OCI-LY3 (cell line): ENCODE data around the gene KLHL13.
"Not testable (repeated sequence)": the region's sequence is repeated elsewhere in the genome, so short reads cannot be mapped to it uniquely, and the experiment has no call there.

ENCODE experiments used
- H2AFZ ChIP-seq: fragments of 200-600, 300-600 bp; shearing (Covaris generic); 2 replicates; pipeline ENCODE4 v1.6.0; 2014; ENCODE audit warnings: antibody characterized with exemption, low read depth, low read length
- H3K27ac ChIP-seq: fragments of 200-600, 300-600 bp; sonication (generic); 2 replicates; pipeline ENCODE4 v1.5.1; 2014; ENCODE audit warnings: mild to moderate bottlenecking, low read length, moderate library complexity, mixed read lengths
- H3K27me3 ChIP-seq: fragments of 200-600, 300-600 bp; sonication (generic); 2 replicates; pipeline ENCODE4 v1.6.1; 2014; ENCODE audit warnings: low read depth, low read length, mixed read lengths
- H3K36me3 ChIP-seq: fragments of 200-600, 300-600 bp; sonication (generic); replicated peaks from 2 replicates; pipeline ENCODE3; 2014; ENCODE audit warnings: low read depth, low read length, mixed read lengths
- H3K4me1 ChIP-seq: fragments of 300-600, 200-600 bp; sonication (generic); 2 replicates; pipeline ENCODE4 v1.6.1; 2014; ENCODE audit warnings: low read length, mixed read lengths
- H3K4me2 ChIP-seq: fragments of 200-600, 300-600 bp; sonication (generic); 2 replicates; pipeline ENCODE4 v1.6.1; 2014; ENCODE audit warnings: low read length, mixed read lengths
- H3K4me3 ChIP-seq: fragments of 300-600, 200-600 bp; sonication (generic); 2 replicates; pipeline ENCODE4 v1.5.1; 2014; ENCODE audit warnings: antibody characterized with exemption, mild to moderate bottlenecking, low read length, moderate library complexity
- H3K79me2 ChIP-seq: fragments of 300-600, 200-600 bp; shearing (Covaris generic); 2 replicates; pipeline ENCODE4 v1.6.1; 2014; ENCODE audit warnings: mild to moderate bottlenecking, low read length, mixed read lengths
- H3K9ac ChIP-seq: fragments of 300-600, 200-600 bp; shearing (Covaris generic); 2 replicates; pipeline ENCODE4 v1.6.0; 2014; ENCODE audit warnings: mild to moderate bottlenecking, low read length, moderate library complexity
- H3K9me3 ChIP-seq: fragments of 200-600, 300-600 bp; shearing (Covaris generic); 2 replicates; pipeline ENCODE4 v1.6.1; 2014; ENCODE audit warnings: low read length, mixed read lengths; ENCODE audit not compliant: insufficient read depth
- H4K20me1 ChIP-seq: fragments of 200-600, 300-600 bp; sonication (generic); 2 replicates; pipeline ENCODE4 v1.6.1; 2016; ENCODE audit warnings: low read length, mixed read lengths; ENCODE audit not compliant: insufficient read depth
- CTCF ChIP-seq: fragments of 200-600, 300-600 bp; sonication (generic); IDR thresholded peaks from 2 replicates; pipeline ENCODE4 v1.5.1; 2014; ENCODE audit warnings: antibody characterized with exemption, low read length, low read depth
- EZH2phosphoT487 ChIP-seq: fragments of 200-600 bp; shearing (Covaris generic); IDR thresholded peaks from 2 replicates; pipeline ENCODE4 v1.6.1; 2018; ENCODE audit warnings: antibody characterized with exemption, mixed run types, low read depth

KLHL13 gene

GRCh38 chrX:118025226-118025625 lies 91.4 kb downstream of the KLHL13 start:
- no peak overlapping the region for H3K27ac ChIP-seq
- no peaks in the 10 kb centered on the region for H3K36me3 ChIP-seq
- no peaks in the 10 kb centered on the region for H4K20me1 ChIP-seq
- no peak overlapping the region for H3K4me3 ChIP-seq
- H3K27me3 ChIP-seq, result no peaks in the 10 kb centered on the region
- TF ChIP-seq EZH2phosphoT487, result no peak
- no peak for TF ChIP-seq CTCF
- H3K79me2 ChIP-seq, result no peaks in the 10 kb centered on the region
- no peak overlapping the region for H3K9ac ChIP-seq
- no peak overlapping the region for H3K4me2 ChIP-seq
- H3K4me1 ChIP-seq, result peaks cover 8% of the 10 kb centered on the region
- H3K9me3 ChIP-seq, result no peaks in the 10 kb centered on the region
- no peak overlapping the region for H2AFZ ChIP-seq

- Histone ChIP-seq H3K27ac (no peak overlapping the region), H3K4me3 (no peak overlapping the region), H3K36me3 (no peaks in the 10 kb centered on the region), H3K4me2 (no peak overlapping the region), H3K79me2 (no peaks in the 10 kb centered on the region), H3K9me3 (no peaks in the 10 kb centered on the region), H3K9ac (no peak overlapping the region), H2AFZ (no peak overlapping the region), H3K27me3 (no peaks in the 10 kb centered on the region), H3K4me1 (peaks cover 8% of the 10 kb centered on the region), H4K20me1 (no peaks in the 10 kb centered on the region)
- TF ChIP-seq EZH2phosphoT487, result no peak
Observed at GRCh38 chrX:118024482-118024881, 92.1 kb downstream of the KLHL13 start.

DNA sequence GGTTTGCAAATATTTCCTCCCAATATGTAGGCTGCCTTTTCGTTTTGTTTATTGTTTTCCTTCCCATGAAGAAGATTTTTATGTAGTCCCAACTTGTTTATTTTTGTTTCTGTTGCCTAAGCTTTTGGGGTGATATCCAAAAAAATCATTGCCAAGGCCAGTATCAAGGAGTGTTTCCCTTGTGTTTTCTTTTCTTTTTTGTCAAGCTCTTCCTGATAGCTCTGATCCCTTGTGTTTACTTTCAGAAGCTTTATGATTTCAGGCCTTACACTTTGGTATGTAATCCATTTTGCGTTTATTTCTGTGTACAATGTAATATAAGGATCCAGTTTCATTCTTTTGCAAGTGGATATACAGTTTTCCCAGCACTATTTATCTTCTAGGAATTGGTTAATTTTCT lies 93.9 kb downstream of the KLHL13 start:
- no peaks in the 10 kb centered on the region for H3K9me3 ChIP-seq
- H2AFZ ChIP-seq, result no peak overlapping the region
- no peaks in the 10 kb centered on the region for H4K20me1 ChIP-seq
- H3K4me3 ChIP-seq, result no peak overlapping the region
- no peaks in the 10 kb centered on the region for H3K27me3 ChIP-seq
- peaks cover 8% of the 10 kb centered on the region for H3K4me1 ChIP-seq
- H3K79me2 ChIP-seq, result no peaks in the 10 kb centered on the region
- H3K36me3 ChIP-seq, result no peaks in the 10 kb centered on the region
- no peak overlapping the region for H3K9ac ChIP-seq
- H3K4me2 ChIP-seq, result no peak overlapping the region
- H3K27ac ChIP-seq, result no peak overlapping the region
- TF ChIP-seq CTCF, result no peak
- no peak for TF ChIP-seq EZH2phosphoT487

GRCh38 chrX:118016422-118016821 lies 100.2 kb downstream of the KLHL13 start:
- no peak overlapping the region for H3K27ac ChIP-seq
- no peaks in the 10 kb centered on the region for H4K20me1 ChIP-seq
- H2AFZ ChIP-seq, result no peak overlapping the region
- no peak for TF ChIP-seq EZH2phosphoT487
- TF ChIP-seq CTCF, result no peak
- no peaks in the 10 kb centered on the region for H3K4me1 ChIP-seq
- H3K4me2 ChIP-seq, result no peak overlapping the region
- H3K36me3 ChIP-seq, result no peaks in the 10 kb centered on the region
- H3K79me2 ChIP-seq, result no peaks in the 10 kb centered on the region
- no peak overlapping the region for H3K9ac ChIP-seq
- H3K4me3 ChIP-seq, result no peak overlapping the region
- no peaks in the 10 kb centered on the region for H3K27me3 ChIP-seq
- no peaks in the 10 kb centered on the region for H3K9me3 ChIP-seq

- not testable (repeated sequence) for H3K9me3 ChIP-seq, H4K20me1 ChIP-seq, H3K4me2 ChIP-seq, H3K9ac ChIP-seq, H3K36me3 ChIP-seq, H3K4me1 ChIP-seq, H3K27ac ChIP-seq, H3K27me3 ChIP-seq, H3K4me3 ChIP-seq, H2AFZ ChIP-seq, H3K79me2 ChIP-seq
Observed at GRCh38 chrX:118002417-118002816, 114.2 kb downstream of the KLHL13 start.
